ENCODE data around the gene SMARCD2. TPM values are rescaled to one million over a fixed set of nuclear protein-coding genes. Genes with fewer than 3 reads are reported as not detected.

SMARCD2 gene
- total and polyA plus RNA-seq, 2 of the 13 experiments (the other 11 are each of a cell fraction or from before 2014, with no cell fraction given): 122 to 150 TPM

- TF ChIP-seq PATZ1 (CRISPR knock-in tag; IDR thresholded peaks at IDR 0.05) (peak; percentile 84), USF2 (IDR thresholded peaks at IDR 0.05; ENCODE audit: low read depth, low read length) (no peak), USF2 (CRISPR knock-in tag; IDR thresholded peaks at IDR 0.05; ENCODE audit: borderline replicate concordance) (peak; percentile 58; the same call in 1 of the 2 replicates), ARNTL (CRISPR knock-in tag; IDR thresholded peaks at IDR 0.05) (peak; percentile 40; the same call in 1 of the 2 replicates), PREB (CRISPR knock-in tag; IDR thresholded peaks at IDR 0.05) (peak; percentile 49; the same call in 1 of the 2 replicates), SSRP1 (CRISPR knock-in tag; IDR thresholded peaks at IDR 0.05) (no peak), ZNF280D (CRISPR knock-in tag; IDR thresholded peaks at IDR 0.05) (no peak), ZNF562 (CRISPR knock-in tag; IDR thresholded peaks at IDR 0.05; ENCODE audit: borderline replicate concordance) (0 out of 2 replicates have a peak, but pooled peaks have one; percentile 75), ZBTB14 (CRISPR knock-in tag; IDR thresholded peaks at IDR 0.05) (peak; percentile 80), PCBP2 (optimal IDR thresholded peaks at IDR 0.05; ENCODE audit: low read depth, low read length, poor library complexity, severe bottlenecking) (no peak), ZBTB49 (CRISPR knock-in tag; IDR thresholded peaks at IDR 0.05; ENCODE audit: borderline replicate concordance) (peak; percentile 73; the same call in 1 of the 2 replicates), ZNF530 (CRISPR knock-in tag; IDR thresholded peaks at IDR 0.05; ENCODE audit: low read depth) (0 out of 2 replicates have a peak, but pooled peaks have one; percentile 58), ZNF235 (CRISPR knock-in tag; IDR thresholded peaks at IDR 0.05; ENCODE audit: borderline replicate concordance) (peak; percentile 59; the same call in 1 of the 2 replicates), SMAD3 (CRISPR knock-in tag; IDR thresholded peaks at IDR 0.05) (peak; percentile 98), ZNF124 (CRISPR knock-in tag; IDR thresholded peaks at IDR 0.05) (peak; percentile 95)
Measured at GRCh38 chr17:63842540-63843386, at the start of gene SMARCD2 (continued).
